K562 (cell line): ENCODE results near the gene PCLAF. TPM values are rescaled to one million over a fixed set of nuclear protein-coding genes. Genes with fewer than 3 reads are reported as not detected.

ENCODE experiments used
- ATAC-seq: fragments of 200-7000 bp; cut with Tn5 transposase; 3 replicates; pipeline ENCODE4 v1.9.1; 2020; ENCODE audit warnings: moderate library complexity
- BruUV-seq: library from RNA; stranded (reverse); fragments of 400-500 nt; replicated peaks from 2 replicates; lab custom pipeline; 2021; lab: Mats Ljungman, UMichigan
- CTCF ChIA-PET: fragments of 300-600 bp; formaldehyde crosslinking; extraction: SDS; loops from one replicate; lab custom pipeline; 2021; ENCODE audit warnings: low intra/inter-chr PET ratio; lab: Yijun Ruan, JAX
- POLR2A ChIA-PET: fragments of 300-600, 350-650 bp; sonication (Branson Sonifier 250); formaldehyde crosslinking; extraction: SDS; loops from one replicate; lab custom pipeline; 2021; ENCODE audit warnings: antibody characterized with exemption, inconsistent platforms; lab: Yijun Ruan, JAX
- DNase-seq, 4 experiments: peaks; one replicate each; pipeline versions ENCODE4 v3.0.0 to v3.0.0-alpha.2; 2011 to 2018; ENCODE audit warnings: low spot score in 3 of 4, mixed read lengths in 3 of 4; ENCODE audit errors: extremely low read depth in 1 of 4
- FAIRE-seq: peaks from 2 replicates; lab custom pipeline; 2011; peaks lifted over from hg19 to GRCh38; lab: Jason Lieb, UNC
- H2AFZ ChIP-seq: 2 replicates; pipeline ENCODE4 v1.6.0; 2011; ENCODE audit warnings: low read depth, low read length, control low read depth, inconsistent platforms
- H3K27ac ChIP-seq: fragments of 200-600 bp; 3 replicates; pipeline ENCODE4 v1.8.0; 2011; ENCODE audit warnings: low read depth, mild to moderate bottlenecking, control low read depth, inconsistent platforms, low read length, moderate library complexity, mixed read lengths; ENCODE audit errors: extremely low read depth
- H3K27me3 ChIP-seq, 2 experiments: fragments of 300-600 bp in 1 of 2; 2 replicates in 1 of 2; 3 replicates in 1 of 2; pipeline versions ENCODE4 v1.6.0 to v1.8.0; 2011; ENCODE audit warnings: inconsistent platforms in 2 of 2, low read length in 2 of 2, mild to moderate bottlenecking in 1 of 2, mixed read lengths in 1 of 2, moderate library complexity in 1 of 2; ENCODE audit not compliant: control insufficient read depth in 2 of 2, insufficient read depth in 2 of 2
- H3K36me3 ChIP-seq: fragments of 300-600 bp; 3 replicates; pipeline ENCODE4 v1.8.0; 2011; ENCODE audit warnings: mild to moderate bottlenecking, low read length, inconsistent platforms; ENCODE audit not compliant: control insufficient read depth, insufficient read depth
- H3K4me1 ChIP-seq, 2 experiments: fragments of 200-600 bp in 1 of 2; replicated peaks in 1 of 2; 2 replicates in 1 of 2; 3 replicates in 1 of 2; pipeline versions ENCODE4 v1.5.1 to v1.8.0; 2011; ENCODE audit warnings: inconsistent platforms in 2 of 2, low read length in 2 of 2, mild to moderate bottlenecking in 1 of 2, mixed read lengths in 1 of 2, moderate library complexity in 1 of 2; ENCODE audit not compliant: control insufficient read depth in 2 of 2, insufficient read depth in 2 of 2
- H3K4me2 ChIP-seq: 2 replicates; pipeline ENCODE4 v1.6.1; 2011; ENCODE audit warnings: low read length, control low read depth, inconsistent platforms, mixed read lengths; ENCODE audit not compliant: insufficient read depth
- H3K4me3 ChIP-seq: fragments of 200-600 bp; sonication (generic), shearing (Covaris generic); 2 replicates; pipeline ENCODE4 v1.5.1; 2016; ENCODE audit warnings: control low read depth, inconsistent platforms
- H3K79me2 ChIP-seq: fragments of 200-600 bp; 3 replicates; pipeline ENCODE4 v1.8.0; 2011; ENCODE audit warnings: low read length, inconsistent platforms; ENCODE audit not compliant: control insufficient read depth, insufficient read depth
- H3K9ac ChIP-seq, 2 experiments: 2 replicates each; pipeline versions ENCODE4 v1.6.0 to v1.6.1; 2011; ENCODE audit warnings: low read depth in 2 of 2, low read length in 2 of 2, control low read depth in 1 of 2, inconsistent platforms in 1 of 2, mild to moderate bottlenecking in 1 of 2, mixed read lengths in 1 of 2; ENCODE audit not compliant: insufficient read depth in 1 of 2
- H3K9me1 ChIP-seq: one replicate; pipeline ENCODE4 v1.6.0; 2011; ENCODE audit warnings: inconsistent platforms, mild to moderate bottlenecking, low read length, moderate library complexity; ENCODE audit not compliant: control insufficient read depth, insufficient read depth
- H3K9me3 ChIP-seq: replicated peaks from 2 replicates; pipeline ENCODE4 v1.5.1; 2011; ENCODE audit warnings: low read depth, low read length, inconsistent platforms; ENCODE audit not compliant: control insufficient read depth, insufficient read depth
- H4K20me1 ChIP-seq: replicated peaks from 2 replicates; pipeline ENCODE4 v1.6.1; 2011; ENCODE audit warnings: low read length, inconsistent platforms, mixed read lengths; ENCODE audit not compliant: control insufficient read depth, insufficient read depth
- BRCA1 ChIP-seq, 2 experiments: fragments of 450-650 bp in 1 of 2; sonication (generic) in 1 of 2; formaldehyde crosslinking in 1 of 2; IDR thresholded peaks; 2 replicates each; pipeline versions ENCODE4 v1.5.0 to v1.6.1; 2017 to 2020; ENCODE audit warnings: mild to moderate bottlenecking in 1 of 2, missing genetic modification reagents in 1 of 2
- KAT8 ChIP-seq: fragments of 450-650 bp; IDR thresholded peaks from 2 replicates; pipeline ENCODE4 v1.6.1; 2016; ENCODE audit warnings: low read depth, mild to moderate bottlenecking
- KLF16 ChIP-seq: IDR thresholded peaks from 2 replicates; pipeline ENCODE4 v1.6.1; 2016; ENCODE audit warnings: antibody characterized with exemption
- LARP7 ChIP-seq: fragments of 450-650 bp; IDR thresholded peaks from 2 replicates; pipeline ENCODE4 v1.6.1; 2016
- MYNN ChIP-seq, 2 experiments: sonication (generic); formaldehyde crosslinking in 1 of 2; IDR thresholded peaks; 2 replicates each; pipeline versions ENCODE4 v1.5.0 to v1.6.1; 2016 to 2020; ENCODE audit warnings: antibody characterized with exemption in 1 of 2, missing genetic modification reagents in 1 of 2
- SRSF1 ChIP-seq: fragments of 200-400 bp; formaldehyde crosslinking; IDR thresholded peaks from 2 replicates; pipeline ENCODE4 v1.6.1; 2017; ENCODE audit warnings: mild to moderate bottlenecking, low read depth, low read length, moderate library complexity
- TSC22D4 ChIP-seq: fragments of 450-650 bp; IDR thresholded peaks from 2 replicates; pipeline ENCODE4 v1.6.1; 2016; ENCODE audit warnings: missing genetic modification characterization, missing biosample characterization, control low read depth
- WGBS: fragments of 100-300 bp; shearing (Covaris generic); methylation state at CpG from one replicate; pipeline ENCODE4 v1.1.6; 2016; ENCODE audit warnings: low coverage, mixed read lengths; ENCODE audit not compliant: insufficient coverage; ENCODE audit errors: missing lambda C conversion rate; 5-methylcytosine and 5-hydroxymethylcytosine counted together
- in situ Hi-C: fragments of 300-500 bp; cut with MboI; formaldehyde crosslinking; loops from 4 replicates; pipeline ENCODE4 v1.15.0; 2018; ENCODE audit warnings: inconsistent platforms, mixed read lengths
- intact Hi-C: fragments of 100-400 bp; cut with micrococcal nuclease; formaldehyde crosslinking; loops from 2 replicates; pipeline ENCODE4 v1.14.2; 2022
- polyA plus RNA-seq, 8 experiments: library from polyadenylated mRNA; depleted of rRNA in 4 of 8; stranded (reverse) in 5 of 8; unstranded in 3 of 8; fragments of >200 nt; fragmentation: Nextera tagmentation in 2 of 8; fragmentation: Illumina TruSeq in 1 of 8; extraction: Ambion mirVana in 2 of 8; extraction: Trizol in 1 of 8; gene quantifications; 2 replicates each; pipeline versions ENCODE4 v1.2.1 to v1.2.3, GENCODE V29; 2011 to 2014; ENCODE audit warnings: inconsistent platforms in 1 of 8, missing spikeins in 1 of 8
- total RNA-seq, 7 experiments: library from RNA; depleted of rRNA in 6 of 7; stranded (reverse); fragments of >200 nt in 6 of 7; fragmentation: Illumina TruSeq in 2 of 7; extraction: Trizol in 2 of 7; gene quantifications; 2 replicates each; pipeline versions ENCODE4 v1.2.1 to v1.2.3, GENCODE V29; 2011 to 2021; ENCODE audit warnings: low replicate concordance in 1 of 7
- TF ChIP-seq, protein P1 (sequence below), 2 experiments: fragments of 450-650 bp; IDR thresholded peaks; 2 replicates each; pipeline ENCODE4 v1.6.1; 2016
- TF ChIP-seq, protein P2 (sequence below): fragments of 450-650 bp; formaldehyde crosslinking; IDR thresholded peaks from 2 replicates; pipeline ENCODE4 v1.4.0; 2020; ENCODE audit warnings: mild to moderate bottlenecking, moderate library complexity
- TF ChIP-seq, protein P3 (sequence below), 3 experiments: fragments of 200-800 bp in 1 of 3; fragments of 250-450 bp in 1 of 3; fragments of 450-650 bp in 1 of 3; sonication (Bioruptor Pico) in 1 of 3; sonication (Bioruptor generic) in 1 of 3; formaldehyde crosslinking in 1 of 3; IDR thresholded peaks; 2 replicates each; pipeline versions ENCODE4 v1.6.1 to v1.8.0; 2016 to 2022; ENCODE audit warnings: mild to moderate bottlenecking in 2 of 3, missing genetic modification characterization in 2 of 3, missing compliant biosample characterization in 1 of 3, moderate library complexity in 1 of 3
- TF ChIP-seq, protein P4 (sequence below): fragments of 200-800 bp; sonication (Bioruptor generic); IDR thresholded peaks from 2 replicates; pipeline ENCODE4 v1.6.1; 2017; ENCODE audit warnings: missing genetic modification characterization, missing compliant biosample characterization

Gene PCLAF
- total and polyA plus RNA-seq, 9 of the 15 experiments (the other 6 are each of a cell fraction or from before 2014, with no cell fraction given), result 112 to 881 (median 360) TPM

DNA sequence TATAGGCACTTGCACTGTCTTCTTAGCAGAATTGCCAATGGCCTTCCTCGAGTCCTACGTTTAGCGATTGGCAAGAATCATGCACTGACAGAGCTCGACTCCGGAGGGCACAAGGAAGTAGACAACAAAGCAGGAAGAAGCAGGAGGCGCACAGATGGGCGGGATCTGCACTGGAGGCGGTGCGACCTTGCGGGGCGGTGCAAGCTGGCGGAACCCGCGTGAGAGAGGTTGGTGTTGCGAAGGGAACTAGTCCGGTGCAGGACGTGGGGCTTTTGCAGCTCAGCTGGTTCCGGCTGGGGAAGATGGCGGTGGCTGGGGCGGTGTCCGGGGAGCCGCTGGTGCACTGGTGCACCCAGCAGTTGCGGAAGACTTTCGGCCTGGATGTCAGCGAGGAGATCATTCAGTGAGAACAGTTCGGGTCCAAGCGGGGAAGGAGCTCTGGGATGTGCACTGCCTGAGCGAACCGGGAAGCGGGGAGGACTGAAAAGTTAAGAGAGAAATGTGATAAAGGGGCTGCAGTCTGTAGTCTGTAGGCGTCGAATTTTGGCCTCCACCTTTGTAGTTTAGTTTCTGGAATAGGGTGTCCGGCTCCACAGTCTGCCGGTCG lies 6.4 kb upstream of the PCLAF start, which contains the start of gene TRIP4:
Gene TRIP4 (plus strand): TSS at position 275 of the 607 bp plus-strand sequence. CDS start 28 bp downstream, at position 303.
- intact Hi-C loops (loop anchor here (2.0 kb wide), 1 partner anchor 73 kb away; the partner anchor contains the start of gene ZNF609), in situ Hi-C loops (no loop called here)
- no TSS peak for BruUV-seq
- Histone ChIP-seq H3K27ac (peak within 1 kb of the TSS; percentile 87), H3K9ac (peak within 1 kb of the TSS; percentile 82 to 92), H3K4me2 (peak within 1 kb of the TSS; percentile 92), H2AFZ (peak within 1 kb of the TSS; percentile 97), H3K27me3 (no peaks in the 10 kb centered on the region), H3K4me3 (peak within 1 kb of the TSS; percentile 75), H3K9me3 (no peaks in the 10 kb centered on the region), H4K20me1 (no peaks in the 10 kb centered on the region), H3K36me3 (no peaks in the 10 kb centered on the region), H3K79me2 (peaks cover 23% of the 10 kb centered on the region), H3K9me1 (no peaks in the 10 kb centered on the region), H3K4me1 (peaks cover 0 to 12% of the 10 kb centered on the region in 2 experiments; a peak in 2 of 5 replicates)
- peak; percentile 95 for FAIRE-seq
- ChIA-PET POLR2A (interaction anchor here (0.5 to 3.0 kb wide), 15 partner anchors 10 to 365 kb away, joined by 3 to 21 read pairs (median 3); partner anchors contain the start of genes PPIB and ZNF609), CTCF (no interaction called here)
- peak; percentile 86 to 97 (median 90) for DNase-seq
- peak; percentile 100 for ATAC-seq
- WGBS, result under 1% methylated on average over 34 of the region's 35 CpGs
- TF ChIP-seq SRSF1, result no peak
- TF ChIP-seq, protein P1, sequence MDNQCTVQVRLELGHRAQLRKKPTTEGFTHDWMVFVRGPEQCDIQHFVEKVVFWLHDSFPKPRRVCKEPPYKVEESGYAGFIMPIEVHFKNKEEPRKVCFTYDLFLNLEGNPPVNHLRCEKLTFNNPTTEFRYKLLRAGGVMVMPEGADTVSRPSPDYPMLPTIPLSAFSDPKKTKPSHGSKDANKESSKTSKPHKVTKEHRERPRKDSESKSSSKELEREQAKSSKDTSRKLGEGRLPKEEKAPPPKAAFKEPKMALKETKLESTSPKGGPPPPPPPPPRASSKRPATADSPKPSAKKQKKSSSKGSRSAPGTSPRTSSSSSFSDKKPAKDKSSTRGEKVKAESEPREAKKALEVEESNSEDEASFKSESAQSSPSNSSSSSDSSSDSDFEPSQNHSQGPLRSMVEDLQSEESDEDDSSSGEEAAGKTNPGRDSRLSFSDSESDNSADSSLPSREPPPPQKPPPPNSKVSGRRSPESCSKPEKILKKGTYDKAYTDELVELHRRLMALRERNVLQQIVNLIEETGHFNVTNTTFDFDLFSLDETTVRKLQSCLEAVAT (IDR thresholded peaks at IDR 0.05), result peak; percentile 70 to 77; a peak in 3 of 4 replicates
- TF ChIP-seq, protein P2, sequence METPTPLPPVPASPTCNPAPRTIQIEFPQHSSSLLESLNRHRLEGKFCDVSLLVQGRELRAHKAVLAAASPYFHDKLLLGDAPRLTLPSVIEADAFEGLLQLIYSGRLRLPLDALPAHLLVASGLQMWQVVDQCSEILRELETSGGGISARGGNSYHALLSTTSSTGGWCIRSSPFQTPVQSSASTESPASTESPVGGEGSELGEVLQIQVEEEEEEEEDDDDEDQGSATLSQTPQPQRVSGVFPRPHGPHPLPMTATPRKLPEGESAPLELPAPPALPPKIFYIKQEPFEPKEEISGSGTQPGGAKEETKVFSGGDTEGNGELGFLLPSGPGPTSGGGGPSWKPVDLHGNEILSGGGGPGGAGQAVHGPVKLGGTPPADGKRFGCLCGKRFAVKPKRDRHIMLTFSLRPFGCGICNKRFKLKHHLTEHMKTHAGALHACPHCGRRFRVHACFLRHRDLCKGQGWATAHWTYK (CRISPR knock-in tag), result peak; percentile 86; the same call in 1 of the 2 replicates
- TF ChIP-seq, protein P3, sequence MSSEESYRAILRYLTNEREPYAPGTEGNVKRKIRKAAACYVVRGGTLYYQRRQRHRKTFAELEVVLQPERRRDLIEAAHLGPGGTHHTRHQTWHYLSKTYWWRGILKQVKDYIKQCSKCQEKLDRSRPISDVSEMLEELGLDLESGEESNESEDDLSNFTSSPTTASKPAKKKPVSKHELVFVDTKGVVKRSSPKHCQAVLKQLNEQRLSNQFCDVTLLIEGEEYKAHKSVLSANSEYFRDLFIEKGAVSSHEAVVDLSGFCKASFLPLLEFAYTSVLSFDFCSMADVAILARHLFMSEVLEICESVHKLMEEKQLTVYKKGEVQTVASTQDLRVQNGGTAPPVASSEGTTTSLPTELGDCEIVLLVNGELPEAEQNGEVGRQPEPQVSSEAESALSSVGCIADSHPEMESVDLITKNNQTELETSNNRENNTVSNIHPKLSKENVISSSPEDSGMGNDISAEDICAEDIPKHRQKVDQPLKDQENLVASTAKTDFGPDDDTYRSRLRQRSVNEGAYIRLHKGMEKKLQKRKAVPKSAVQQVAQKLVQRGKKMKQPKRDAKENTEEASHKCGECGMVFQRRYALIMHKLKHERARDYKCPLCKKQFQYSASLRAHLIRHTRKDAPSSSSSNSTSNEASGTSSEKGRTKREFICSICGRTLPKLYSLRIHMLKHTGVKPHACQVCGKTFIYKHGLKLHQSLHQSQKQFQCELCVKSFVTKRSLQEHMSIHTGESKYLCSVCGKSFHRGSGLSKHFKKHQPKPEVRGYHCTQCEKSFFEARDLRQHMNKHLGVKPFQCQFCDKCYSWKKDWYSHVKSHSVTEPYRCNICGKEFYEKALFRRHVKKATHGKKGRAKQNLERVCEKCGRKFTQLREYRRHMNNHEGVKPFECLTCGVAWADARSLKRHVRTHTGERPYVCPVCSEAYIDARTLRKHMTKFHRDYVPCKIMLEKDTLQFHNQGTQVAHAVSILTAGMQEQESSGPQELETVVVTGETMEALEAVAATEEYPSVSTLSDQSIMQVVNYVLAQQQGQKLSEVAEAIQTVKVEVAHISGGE (CRISPR knock-in tag; IDR thresholded peaks at IDR 0.05), result peak; percentile 99
- no peak for TF ChIP-seq TSC22D4 (tag)
- TF ChIP-seq KLF16, result no peak
- no peak for TF ChIP-seq BRCA1 (IDR thresholded peaks at IDR 0.05)
- no peak for TF ChIP-seq BRCA1 (CRISPR knock-in tag; IDR thresholded peaks at IDR 0.05)
- TF ChIP-seq MYNN (IDR thresholded peaks at IDR 0.05), result peak; percentile 90
- no peak for TF ChIP-seq MYNN (CRISPR knock-in tag; IDR thresholded peaks at IDR 0.05)
- TF ChIP-seq, protein P4, sequence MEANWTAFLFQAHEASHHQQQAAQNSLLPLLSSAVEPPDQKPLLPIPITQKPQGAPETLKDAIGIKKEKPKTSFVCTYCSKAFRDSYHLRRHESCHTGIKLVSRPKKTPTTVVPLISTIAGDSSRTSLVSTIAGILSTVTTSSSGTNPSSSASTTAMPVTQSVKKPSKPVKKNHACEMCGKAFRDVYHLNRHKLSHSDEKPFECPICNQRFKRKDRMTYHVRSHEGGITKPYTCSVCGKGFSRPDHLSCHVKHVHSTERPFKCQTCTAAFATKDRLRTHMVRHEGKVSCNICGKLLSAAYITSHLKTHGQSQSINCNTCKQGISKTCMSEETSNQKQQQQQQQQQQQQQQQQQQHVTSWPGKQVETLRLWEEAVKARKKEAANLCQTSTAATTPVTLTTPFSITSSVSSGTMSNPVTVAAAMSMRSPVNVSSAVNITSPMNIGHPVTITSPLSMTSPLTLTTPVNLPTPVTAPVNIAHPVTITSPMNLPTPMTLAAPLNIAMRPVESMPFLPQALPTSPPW (CRISPR knock-in tag), result peak; percentile 67
- 0 out of 2 replicates have a peak, but pooled peaks have one; percentile 69 for TF ChIP-seq KAT8
- peak; percentile 94 for TF ChIP-seq LARP7
